ENCODE data around the gene MOV10. TPM values are rescaled to one million over a fixed set of nuclear protein-coding genes. Genes with fewer than 3 reads are reported as not detected.

MOV10 gene
- total and polyA plus RNA-seq, 2 of the 13 experiments (the other 11 are each of a cell fraction or from before 2014, with no cell fraction given), result 56.4 to 58.2 TPM

DNA sequence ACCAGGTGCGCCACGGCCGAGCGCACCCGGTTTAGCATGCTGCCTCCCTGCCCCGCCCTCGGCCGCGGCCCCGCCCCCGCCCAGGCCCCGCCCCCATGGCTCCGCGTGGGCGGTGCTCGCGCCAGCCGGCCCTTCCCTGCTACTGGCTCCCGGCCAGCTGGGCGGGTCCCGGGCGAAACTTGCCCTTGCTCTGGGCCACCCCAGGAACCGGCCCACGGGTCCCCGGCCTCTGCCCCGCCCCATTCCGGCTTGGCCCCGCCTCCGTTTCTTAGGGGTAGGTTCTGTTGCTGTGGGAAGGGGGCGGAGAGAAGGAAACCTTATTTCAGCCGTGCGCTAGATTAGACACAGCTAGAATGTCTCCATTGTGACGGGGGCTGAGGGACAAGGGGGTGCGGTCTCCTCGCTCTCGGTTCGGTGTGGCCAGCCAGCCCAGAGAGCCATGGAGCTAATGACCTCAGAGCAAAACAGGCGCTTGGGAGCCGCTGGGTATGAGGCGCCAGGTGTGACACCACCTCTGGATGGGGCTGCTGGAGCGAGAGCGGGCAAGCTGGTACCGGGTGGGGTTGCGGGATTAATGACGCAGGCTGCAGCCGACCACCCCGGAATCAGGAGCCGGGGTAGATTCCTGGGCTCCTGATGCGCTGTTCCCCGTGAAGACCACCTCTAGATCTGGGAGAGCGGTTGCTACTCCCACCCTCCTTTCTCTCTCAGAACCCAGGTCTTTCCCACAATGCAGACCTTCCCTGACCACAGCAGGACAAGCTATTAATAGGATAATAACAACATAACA, 41.0 kb downstream of the MOV10 start, which contains the start of gene PPM1J (continued):
- TF ChIP-seq, protein P1, sequence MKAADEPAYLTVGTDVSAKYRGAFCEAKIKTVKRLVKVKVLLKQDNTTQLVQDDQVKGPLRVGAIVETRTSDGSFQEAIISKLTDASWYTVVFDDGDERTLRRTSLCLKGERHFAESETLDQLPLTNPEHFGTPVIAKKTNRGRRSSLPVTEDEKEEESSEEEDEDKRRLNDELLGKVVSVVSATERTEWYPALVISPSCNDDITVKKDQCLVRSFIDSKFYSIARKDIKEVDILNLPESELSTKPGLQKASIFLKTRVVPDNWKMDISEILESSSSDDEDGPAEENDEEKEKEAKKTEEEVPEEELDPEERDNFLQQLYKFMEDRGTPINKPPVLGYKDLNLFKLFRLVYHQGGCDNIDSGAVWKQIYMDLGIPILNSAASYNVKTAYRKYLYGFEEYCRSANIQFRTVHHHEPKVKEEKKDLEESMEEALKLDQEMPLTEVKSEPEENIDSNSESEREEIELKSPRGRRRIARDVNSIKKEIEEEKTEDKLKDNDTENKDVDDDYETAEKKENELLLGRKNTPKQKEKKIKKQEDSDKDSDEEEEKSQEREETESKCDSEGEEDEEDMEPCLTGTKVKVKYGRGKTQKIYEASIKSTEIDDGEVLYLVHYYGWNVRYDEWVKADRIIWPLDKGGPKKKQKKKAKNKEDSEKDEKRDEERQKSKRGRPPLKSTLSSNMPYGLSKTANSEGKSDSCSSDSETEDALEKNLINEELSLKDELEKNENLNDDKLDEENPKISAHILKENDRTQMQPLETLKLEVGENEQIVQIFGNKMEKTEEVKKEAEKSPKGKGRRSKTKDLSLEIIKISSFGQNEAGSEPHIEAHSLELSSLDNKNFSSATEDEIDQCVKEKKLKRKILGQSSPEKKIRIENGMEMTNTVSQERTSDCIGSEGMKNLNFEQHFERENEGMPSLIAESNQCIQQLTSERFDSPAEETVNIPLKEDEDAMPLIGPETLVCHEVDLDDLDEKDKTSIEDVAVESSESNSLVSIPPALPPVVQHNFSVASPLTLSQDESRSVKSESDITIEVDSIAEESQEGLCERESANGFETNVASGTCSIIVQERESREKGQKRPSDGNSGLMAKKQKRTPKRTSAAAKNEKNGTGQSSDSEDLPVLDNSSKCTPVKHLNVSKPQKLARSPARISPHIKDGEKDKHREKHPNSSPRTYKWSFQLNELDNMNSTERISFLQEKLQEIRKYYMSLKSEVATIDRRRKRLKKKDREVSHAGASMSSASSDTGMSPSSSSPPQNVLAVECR (CRISPR knock-in tag; IDR thresholded peaks at IDR 0.05; ENCODE audit: borderline replicate concordance), result peak; percentile 45; the same call in 1 of the 2 replicates
- TF ChIP-seq BORCS8-MEF2B (CRISPR knock-in tag; IDR thresholded peaks at IDR 0.05) (0 out of 2 replicates have a peak, but pooled peaks have one; percentile 4), ZMYM4 (CRISPR knock-in tag; IDR thresholded peaks at IDR 0.05) (peak; percentile 33; the same call in 1 of the 2 replicates), SP5 (CRISPR knock-in tag; IDR thresholded peaks at IDR 0.05; ENCODE audit: borderline replicate concordance, low read depth) (peak; percentile 72; the same call in 1 of the 2 replicates), XRCC5 (optimal IDR thresholded peaks at IDR 0.05; ENCODE audit: low read length) (no peak)

DNA sequence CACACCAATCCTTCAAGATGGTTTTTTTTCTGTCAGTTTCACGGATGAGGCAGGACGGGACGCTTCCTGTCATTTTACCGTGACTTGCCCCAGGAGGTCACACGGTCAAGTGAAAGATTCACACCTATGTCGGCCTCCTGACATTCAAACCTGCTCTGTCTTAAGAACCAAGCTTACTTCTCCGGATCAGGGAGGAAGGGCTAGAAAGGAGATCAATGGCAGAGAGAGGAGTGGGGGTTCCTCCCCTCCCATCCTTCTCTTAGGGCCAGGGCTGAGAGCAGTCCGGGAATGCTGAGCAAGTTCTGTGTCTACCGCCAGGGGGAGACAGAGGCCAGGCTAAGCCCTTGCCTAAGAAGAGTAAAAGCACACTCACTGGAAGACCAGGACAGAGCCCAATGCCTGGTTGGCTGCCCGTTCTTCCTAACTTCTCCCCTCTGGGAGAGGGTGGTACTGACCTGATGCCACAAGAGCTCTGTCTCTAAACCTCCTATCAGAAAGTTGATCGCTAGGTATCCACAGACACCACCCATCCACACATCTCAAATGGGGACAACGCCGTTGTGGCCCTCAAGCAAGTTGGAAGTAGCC, 41.8 kb downstream of the MOV10 start:
- Histone ChIP-seq H3K4me3 (replicated peaks in 1 of 3; ENCODE audit: insufficient read depth in 1 of 3, low read depth in 2 of 3, low read length in 3 of 3) (peak overlapping the region; percentile 58 to 75 (median 59)), H2AFZ (ENCODE audit: low read length) (peak overlapping the region; percentile 45), H3K36me3 (replicated peaks in 1 of 2; ENCODE audit: control insufficient read depth in 1 of 2, insufficient read depth in 2 of 2, low read length in 2 of 2) (no peaks in the 10 kb centered on the region), H3K9ac (ENCODE audit: insufficient read depth, low read depth, low read length) (peak overlapping the region; percentile 24), H3K27ac (ENCODE audit: extremely low read length, insufficient read depth, low read length) (no peak overlapping the region), H3K4me2 (ENCODE audit: low read depth, low read length) (peak overlapping the region; percentile 97), H3K9me3 (ENCODE audit: low read length) (no peaks in the 10 kb centered on the region), H3K27me3 (ENCODE audit: control insufficient read depth in 1 of 2, insufficient read depth in 2 of 2, low read length in 2 of 2) (peaks cover 9 to 58% of the 10 kb centered on the region in 2 experiments), H3K79me2 (ENCODE audit: insufficient read depth, low read length) (no peaks in the 10 kb centered on the region), H3K4me1 (ENCODE audit: insufficient read depth, low read length) (peaks cover 30% of the 10 kb centered on the region), H4K20me1 (ENCODE audit: insufficient read depth, low read length) (peaks cover 5% of the 10 kb centered on the region; the same call in 1 of the 2 replicates)
- FAIRE-seq, result peak; percentile 82
- ChIA-PET POLR2A (interaction anchor here (1.0 to 1.9 kb wide), 6 partner anchors 11 to 356 kb away, joined by 4 to 15 read pairs (median 6); partner anchors contain the start of gene MOV10), CTCF (ENCODE audit: low intra/inter-chr PET ratio, low total read pairs) (interaction anchor here (0.8 to 1.9 kb wide), 6 partner anchors 87 to 327 kb away, joined by 3 to 37 read pairs (median 3); no protein-coding TSS in a partner anchor)
- WGBS (ENCODE audit: low lambda C conversion rate), result 17% methylated on average over 13 of the region's 13 CpGs
- ATAC-seq, result peak; percentile 85
- peak; percentile 77 for DNase-seq (ENCODE audit: low spot score)
- BruUV-seq (replicated peaks), result no TSS peak
- intact Hi-C loops (cut with micrococcal nuclease; ENCODE audit: unreplicated experiment), result loop anchor here (1.0 to 5.0 kb wide), 4 partner anchors 88 to 326 kb away; partner anchors contain the start of gene SLC16A1
- in situ Hi-C loops (cut with HindIII; ENCODE audit: extremely low pct_ligation_motif_present, low pct_unique_long_range_greater_than_20kb), result loop anchor here (5.0 to 25.0 kb wide), 2 partner anchors 91 to 321 kb away; no protein-coding TSS in a partner anchor
- TF ChIP-seq JARID2 (CRISPR knock-in tag; IDR thresholded peaks at IDR 0.05; ENCODE audit: insufficient replicate concordance), result peak; percentile 72
- TF ChIP-seq, protein P2, sequence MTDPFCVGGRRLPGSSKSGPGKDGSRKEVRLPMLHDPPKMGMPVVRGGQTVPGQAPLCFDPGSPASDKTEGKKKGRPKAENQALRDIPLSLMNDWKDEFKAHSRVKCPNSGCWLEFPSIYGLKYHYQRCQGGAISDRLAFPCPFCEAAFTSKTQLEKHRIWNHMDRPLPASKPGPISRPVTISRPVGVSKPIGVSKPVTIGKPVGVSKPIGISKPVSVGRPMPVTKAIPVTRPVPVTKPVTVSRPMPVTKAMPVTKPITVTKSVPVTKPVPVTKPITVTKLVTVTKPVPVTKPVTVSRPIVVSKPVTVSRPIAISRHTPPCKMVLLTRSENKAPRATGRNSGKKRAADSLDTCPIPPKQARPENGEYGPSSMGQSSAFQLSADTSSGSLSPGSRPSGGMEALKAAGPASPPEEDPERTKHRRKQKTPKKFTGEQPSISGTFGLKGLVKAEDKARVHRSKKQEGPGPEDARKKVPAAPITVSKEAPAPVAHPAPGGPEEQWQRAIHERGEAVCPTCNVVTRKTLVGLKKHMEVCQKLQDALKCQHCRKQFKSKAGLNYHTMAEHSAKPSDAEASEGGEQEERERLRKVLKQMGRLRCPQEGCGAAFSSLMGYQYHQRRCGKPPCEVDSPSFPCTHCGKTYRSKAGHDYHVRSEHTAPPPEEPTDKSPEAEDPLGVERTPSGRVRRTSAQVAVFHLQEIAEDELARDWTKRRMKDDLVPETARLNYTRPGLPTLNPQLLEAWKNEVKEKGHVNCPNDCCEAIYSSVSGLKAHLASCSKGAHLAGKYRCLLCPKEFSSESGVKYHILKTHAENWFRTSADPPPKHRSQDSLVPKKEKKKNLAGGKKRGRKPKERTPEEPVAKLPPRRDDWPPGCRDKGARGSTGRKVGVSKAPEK (CRISPR knock-in tag; IDR thresholded peaks at IDR 0.05; ENCODE audit: borderline replicate concordance), result no peak
- TF ChIP-seq ZNF543 (CRISPR knock-in tag; IDR thresholded peaks at IDR 0.05), result no peak
- no peak for TF ChIP-seq ZNF788 (CRISPR knock-in tag; IDR thresholded peaks at IDR 0.05; ENCODE audit: borderline replicate concordance)
- TF ChIP-seq ETV6 (CRISPR knock-in tag; conservative IDR thresholded peaks at IDR 0.05), result no peak
- no peak for TF ChIP-seq ZFP36L2 (CRISPR knock-in tag; IDR thresholded peaks at IDR 0.05)
- TF ChIP-seq ZNF558 (CRISPR knock-in tag; IDR thresholded peaks at IDR 0.05; ENCODE audit: borderline replicate concordance), result no peak
- TF ChIP-seq ZNF563 (CRISPR knock-in tag; IDR thresholded peaks at IDR 0.05), result no peak
- no peak for TF ChIP-seq AKAP8 (CRISPR knock-in tag; IDR thresholded peaks at IDR 0.05)
